ENCODE results near the gene SMIM8. TPM values are rescaled to one million over a fixed set of nuclear protein-coding genes. Genes with fewer than 3 reads are reported as not detected.

SMIM8 gene
- total and polyA plus RNA-seq, 2 donors (not counting 1 experiment from before 2014, with no cell fraction given): 5.4 to 7.8 TPM

DNA sequence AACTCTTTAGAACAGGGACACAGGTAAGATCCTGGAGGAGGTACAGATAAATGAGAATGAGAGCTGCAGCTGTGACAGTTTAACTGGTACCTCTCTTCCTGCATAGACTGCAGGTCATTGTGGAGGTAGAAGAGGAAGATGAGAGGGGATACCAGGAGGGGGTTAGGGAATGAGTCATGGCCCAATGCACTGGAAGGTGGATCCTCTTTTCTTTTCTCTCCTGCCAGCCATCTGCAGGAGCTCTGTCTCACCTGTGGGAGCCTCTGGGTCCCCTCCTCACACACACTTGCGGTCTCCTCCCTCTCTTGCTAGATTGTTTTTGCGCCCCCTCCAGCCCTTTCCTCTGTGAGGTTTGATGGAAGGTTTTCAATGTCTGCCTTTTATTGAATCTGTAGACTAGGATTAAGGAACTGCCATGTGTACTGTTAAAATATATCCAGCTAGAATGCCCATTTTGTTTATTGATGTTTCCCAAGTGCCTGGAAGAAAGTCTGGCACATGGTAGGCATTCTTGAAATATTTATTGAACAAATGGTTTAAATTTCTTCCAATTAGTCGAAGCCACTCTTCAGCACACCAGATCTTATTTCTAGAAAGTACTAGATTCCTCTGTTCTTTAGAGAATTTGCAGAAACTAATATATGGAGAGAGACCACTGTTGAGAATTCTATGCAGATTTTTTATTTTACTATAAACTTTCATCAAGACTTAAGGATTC lies 35.2 kb downstream of the SMIM8 start:
- Histone ChIP-seq H3K4me3 (replicated peaks in 1 of 4; ENCODE audit: control extremely low read depth in 1 of 4, insufficient read depth in 1 of 4, low read depth in 3 of 4, low read length in 4 of 4) (no peak overlapping the region), H3K27me3 (ENCODE audit: control insufficient read depth, insufficient read depth, low read length) (no peaks in the 10 kb centered on the region), H3K4me2 (ENCODE audit: extremely low read depth, insufficient read depth, low read length) (no peak overlapping the region), H4K20me1 (ENCODE audit: control insufficient read depth, extremely low read depth, insufficient read depth, low read length) (no peaks in the 10 kb centered on the region), H3K4me1 (ENCODE audit: control insufficient read depth, extremely low read depth, insufficient read depth, low read length) (no peaks in the 10 kb centered on the region), H3K27ac (ENCODE audit: insufficient read depth, low read length) (no peak overlapping the region), H3K79me2 (ENCODE audit: control insufficient read depth, insufficient read depth, low read length) (no peaks in the 10 kb centered on the region), H3K9ac (ENCODE audit: insufficient read depth, low read length) (no peak overlapping the region), H3K36me3 (ENCODE audit: control insufficient read depth, insufficient read depth, low read length) (no peaks in the 10 kb centered on the region), H2AFZ (ENCODE audit: low read length) (no peak overlapping the region), H3K9me3 (ENCODE audit: control insufficient read depth, insufficient read depth, low read depth, low read length) (no peaks in the 10 kb centered on the region)
- TF ChIP-seq EZH2 (IDR thresholded peaks at IDR 0.05; ENCODE audit: low read length, missing control alignments): no peak
- TF ChIP-seq, protein P1, sequence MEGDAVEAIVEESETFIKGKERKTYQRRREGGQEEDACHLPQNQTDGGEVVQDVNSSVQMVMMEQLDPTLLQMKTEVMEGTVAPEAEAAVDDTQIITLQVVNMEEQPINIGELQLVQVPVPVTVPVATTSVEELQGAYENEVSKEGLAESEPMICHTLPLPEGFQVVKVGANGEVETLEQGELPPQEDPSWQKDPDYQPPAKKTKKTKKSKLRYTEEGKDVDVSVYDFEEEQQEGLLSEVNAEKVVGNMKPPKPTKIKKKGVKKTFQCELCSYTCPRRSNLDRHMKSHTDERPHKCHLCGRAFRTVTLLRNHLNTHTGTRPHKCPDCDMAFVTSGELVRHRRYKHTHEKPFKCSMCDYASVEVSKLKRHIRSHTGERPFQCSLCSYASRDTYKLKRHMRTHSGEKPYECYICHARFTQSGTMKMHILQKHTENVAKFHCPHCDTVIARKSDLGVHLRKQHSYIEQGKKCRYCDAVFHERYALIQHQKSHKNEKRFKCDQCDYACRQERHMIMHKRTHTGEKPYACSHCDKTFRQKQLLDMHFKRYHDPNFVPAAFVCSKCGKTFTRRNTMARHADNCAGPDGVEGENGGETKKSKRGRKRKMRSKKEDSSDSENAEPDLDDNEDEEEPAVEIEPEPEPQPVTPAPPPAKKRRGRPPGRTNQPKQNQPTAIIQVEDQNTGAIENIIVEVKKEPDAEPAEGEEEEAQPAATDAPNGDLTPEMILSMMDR (conservative IDR thresholded peaks at IDR 0.05 in 1 of 2, IDR thresholded peaks at IDR 0.05 in 1 of 2; ENCODE audit: low read depth in 1 of 2, low read length in 2 of 2): no peak
- no peak for DNase-seq (ENCODE audit: low read depth in 2 of 2)

DNA sequence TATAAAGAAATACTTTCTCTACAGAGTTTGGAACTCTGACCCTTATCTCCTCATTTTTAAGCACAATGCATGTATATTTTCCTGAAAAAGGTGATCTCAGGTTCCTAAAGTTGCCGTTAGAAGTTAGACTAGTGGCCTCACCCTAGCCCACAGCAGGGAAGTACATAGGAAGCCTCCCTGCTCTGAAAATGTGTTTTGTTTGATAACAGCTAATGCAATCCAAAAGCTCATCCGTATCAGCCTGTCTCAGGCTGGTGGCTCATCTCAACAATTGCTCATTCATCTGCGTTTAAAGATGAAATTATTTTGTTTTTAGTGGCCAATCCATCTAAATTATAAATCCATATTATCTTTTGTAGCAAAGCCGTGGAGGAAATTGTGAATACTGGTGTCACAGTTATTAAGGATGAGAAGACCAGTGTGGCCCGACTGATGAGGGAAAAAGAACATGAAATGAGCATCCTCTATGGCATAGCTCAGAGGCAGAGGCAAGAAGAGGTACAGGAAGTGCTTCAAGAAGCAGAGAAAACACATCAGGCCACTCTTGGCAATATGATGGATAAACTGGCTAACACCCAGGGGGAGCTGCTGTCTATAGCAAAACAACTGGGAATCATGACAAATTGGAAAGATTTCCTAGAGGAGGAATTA lies 42.3 kb downstream of the SMIM8 start:
- H3K27me3 ChIP-seq (ENCODE audit: control insufficient read depth, insufficient read depth, low read length): no peaks in the 10 kb centered on the region
- H4K20me1 ChIP-seq (ENCODE audit: control insufficient read depth, extremely low read depth, insufficient read depth, low read length): no peaks in the 10 kb centered on the region

More for the DNA sequence above, 42.3 kb downstream of the SMIM8 start:
- Histone ChIP-seq H3K36me3 (ENCODE audit: control insufficient read depth, insufficient read depth, low read length) (no peaks in the 10 kb centered on the region), H3K4me1 (ENCODE audit: control insufficient read depth, extremely low read depth, insufficient read depth, low read length) (no peaks in the 10 kb centered on the region), H3K4me2 (ENCODE audit: extremely low read depth, insufficient read depth, low read length) (no peak overlapping the region), H3K79me2 (ENCODE audit: control insufficient read depth, insufficient read depth, low read length) (no peaks in the 10 kb centered on the region), H3K27ac (ENCODE audit: insufficient read depth, low read length) (no peak overlapping the region), H3K4me3 (replicated peaks in 1 of 4; ENCODE audit: control extremely low read depth in 1 of 4, insufficient read depth in 1 of 4, low read depth in 3 of 4, low read length in 4 of 4) (no peak overlapping the region), H3K9ac (ENCODE audit: insufficient read depth, low read length) (no peak overlapping the region), H2AFZ (ENCODE audit: low read length) (no peak overlapping the region), H3K9me3 (ENCODE audit: control insufficient read depth, insufficient read depth, low read depth, low read length) (no peaks in the 10 kb centered on the region)
- no peak for TF ChIP-seq EZH2 (IDR thresholded peaks at IDR 0.05; ENCODE audit: low read length, missing control alignments)
- TF ChIP-seq, protein P1 (conservative IDR thresholded peaks at IDR 0.05 in 1 of 2, IDR thresholded peaks at IDR 0.05 in 1 of 2; ENCODE audit: low read depth in 1 of 2, low read length in 2 of 2): no peak
- no peak for DNase-seq (ENCODE audit: low read depth in 2 of 2)
